GM21381 (cell line): ENCODE data around the gene ZNF664.
"Not testable (repeated sequence)": the region's sequence is repeated elsewhere in the genome, so short reads cannot be mapped to it uniquely, and the experiment has no call there.

Experiments used
- ATAC-seq: cut with Tn5 transposase; IDR thresholded peaks from one replicate; pipeline ENCODE4 v1.9.1; 2021; ENCODE audit warnings: mild to moderate bottlenecking, moderate library complexity; ENCODE audit not compliant: unreplicated experiment

Gene ZNF664

GRCh38 chr12:123941000-123941399, 32.0 kb upstream of the ZNF664 start:
- ATAC-seq: no peak

- no peak for ATAC-seq
These were observed 31.3 kb upstream of the ZNF664 start for GRCh38 chr12:123941624-123942237.

GRCh38 chr12:123942238-123942653, 30.8 kb upstream of the ZNF664 start:
- ATAC-seq: no peak

GRCh38 chr12:123942911-123943648, 29.9 kb upstream of the ZNF664 start:
- ATAC-seq: no peak

- no peak for ATAC-seq
These were observed 29.2 kb upstream of the ZNF664 start for GRCh38 chr12:123943816-123944215.

GRCh38 chr12:123944696-123945095, 28.3 kb upstream of the ZNF664 start:
- no peak for ATAC-seq

GRCh38 chr12:123945287-123946151, 27.5 kb upstream of the ZNF664 start:
- no peak for ATAC-seq

- ATAC-seq: no peak
These were observed 26.9 kb upstream of the ZNF664 start for GRCh38 chr12:123946152-123946515.

- ATAC-seq: not testable (repeated sequence)
These were observed 26.2 kb upstream of the ZNF664 start for GRCh38 chr12:123946516-123947505.

GRCh38 chr12:123947531-123947930, 25.5 kb upstream of the ZNF664 start:
- not testable (repeated sequence) for ATAC-seq

GRCh38 chr12:123948401-123948795, 24.6 kb upstream of the ZNF664 start:
- no peak for ATAC-seq

GRCh38 chr12:123948796-123949769, 23.9 kb upstream of the ZNF664 start:
- ATAC-seq: no peak

- no peak for ATAC-seq
These were observed 23.2 kb upstream of the ZNF664 start for GRCh38 chr12:123949770-123950165.

GRCh38 chr12:123950476-123951349, 22.3 kb upstream of the ZNF664 start:
- no peak for ATAC-seq

GRCh38 chr12:123951467-123951866, 21.5 kb upstream of the ZNF664 start:
- no peak for ATAC-seq

- no peak for ATAC-seq
These were observed 21.0 kb upstream of the ZNF664 start for GRCh38 chr12:123952037-123952436.

- no peak for ATAC-seq
These were observed 18.2 kb upstream of the ZNF664 start for GRCh38 chr12:123954647-123955350.

- no peak for ATAC-seq
These were observed 16.8 kb upstream of the ZNF664 start for GRCh38 chr12:123956249-123956648.
